GM18858 (cell line): ENCODE measurements around the gene SPINK1.
"Not testable (repeated sequence)": the region's sequence is repeated elsewhere in the genome, so short reads cannot be mapped to it uniquely, and the experiment has no call there.

Source experiments
- ATAC-seq: cut with Tn5 transposase; IDR thresholded peaks from one replicate; pipeline ENCODE4 v1.9.1; 2021; ENCODE audit not compliant: unreplicated experiment

Gene SPINK1

GRCh38 chr5:147809830-147810666, 21.4 kb downstream of the SPINK1 start:
- no peak for ATAC-seq

- ATAC-seq = peak; percentile 91
Observed at GRCh38 chr5:147805030-147805454, 26.4 kb downstream of the SPINK1 start.

GRCh38 chr5:147804334-147804733, 27.1 kb downstream of the SPINK1 start:
- no peak for ATAC-seq

- ATAC-seq = no peak
Observed at GRCh38 chr5:147803926-147804325, 27.5 kb downstream of the SPINK1 start.

GRCh38 chr5:147803161-147803560, 28.3 kb downstream of the SPINK1 start:
- not testable (repeated sequence) for ATAC-seq

- no peak for ATAC-seq
Observed at GRCh38 chr5:147801461-147801860, 30.0 kb downstream of the SPINK1 start.

GRCh38 chr5:147800491-147800890, 31.0 kb downstream of the SPINK1 start:
- ATAC-seq = no peak

- no peak for ATAC-seq
Observed at GRCh38 chr5:147796556-147797308, 34.7 kb downstream of the SPINK1 start.

- no peak for ATAC-seq
Observed at GRCh38 chr5:147791181-147791580, 40.3 kb downstream of the SPINK1 start.

GRCh38 chr5:147789820-147790219, 41.7 kb downstream of the SPINK1 start:
- ATAC-seq = no peak

GRCh38 chr5:147788023-147788422, 43.4 kb downstream of the SPINK1 start:
- no peak for ATAC-seq

- no peak for ATAC-seq
Observed at GRCh38 chr5:147786142-147786541, 45.3 kb downstream of the SPINK1 start.

- ATAC-seq = no peak
Observed at GRCh38 chr5:147784146-147784987, 47.1 kb downstream of the SPINK1 start.

- ATAC-seq = peak; percentile 65
Observed at GRCh38 chr5:147782110-147783028, 49.1 kb downstream of the SPINK1 start, which contains the start of gene JAKMIP2. Gene JAKMIP2, minus strand, starts transcription at chr5:147782728. Its CDS starts 110,922 bp downstream, at chr5:147671806.

- ATAC-seq = no peak
Observed at GRCh38 chr5:147780924-147781573, 50.4 kb downstream of the SPINK1 start.

- no peak for ATAC-seq
Observed at GRCh38 chr5:147779694-147780093, 51.8 kb downstream of the SPINK1 start.

- no peak for ATAC-seq
Observed at GRCh38 chr5:147776989-147777388, 54.5 kb downstream of the SPINK1 start.
